ENCODE measurements around the gene AP5B1.

The AP5B1 gene

DNA sequence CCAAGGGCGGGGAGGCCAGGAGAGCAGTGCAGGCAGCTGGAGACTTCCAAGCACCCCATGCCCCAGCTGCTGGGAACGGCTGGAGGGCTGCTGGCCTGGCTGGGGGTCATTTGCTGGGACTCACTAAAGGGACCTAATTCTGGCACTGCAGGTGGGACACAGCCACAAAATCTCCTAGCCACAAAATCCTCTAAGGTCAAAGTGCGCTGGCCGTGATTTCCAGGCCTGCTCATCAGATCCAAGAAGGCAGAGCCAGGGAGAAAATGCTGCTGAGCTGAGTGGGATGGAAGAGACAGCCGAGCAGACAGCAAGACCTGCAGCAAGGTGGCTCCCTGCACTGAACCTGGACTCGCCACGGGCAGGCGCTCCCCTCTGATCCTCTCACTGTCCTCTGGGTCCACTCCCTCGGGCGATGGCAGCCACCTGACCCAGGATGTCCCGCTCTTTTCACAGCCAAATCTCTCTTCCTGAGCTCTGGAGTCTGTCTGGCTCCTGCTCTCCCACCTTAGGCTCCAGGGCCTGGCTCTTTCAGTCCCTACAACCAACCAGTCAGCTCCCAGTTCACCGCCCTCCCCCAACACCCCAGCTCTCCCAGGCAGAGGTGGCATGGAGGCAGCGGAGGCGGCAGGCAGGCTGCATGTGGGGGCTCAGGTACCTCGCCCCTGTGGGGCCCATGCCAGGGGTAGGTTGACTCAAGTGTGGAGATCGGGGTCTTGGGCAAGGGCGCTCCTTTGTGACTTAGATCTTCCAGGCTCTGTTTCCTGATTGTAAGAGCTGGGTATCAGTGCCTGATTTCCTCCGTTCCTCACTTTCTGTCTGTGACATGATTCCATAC lies 20.6 kb upstream of the AP5B1 start:
- no peak overlapping the region for H3K4me3 ChIP-seq (ENCODE audit: low read depth, low read length)
- DNase-seq (ENCODE audit: low read depth) = no peak
- in situ Hi-C loops (cut with HindIII; ENCODE audit: low sequenced_read_pairs) = no loop called here
- TF ChIP-seq, protein P1, sequence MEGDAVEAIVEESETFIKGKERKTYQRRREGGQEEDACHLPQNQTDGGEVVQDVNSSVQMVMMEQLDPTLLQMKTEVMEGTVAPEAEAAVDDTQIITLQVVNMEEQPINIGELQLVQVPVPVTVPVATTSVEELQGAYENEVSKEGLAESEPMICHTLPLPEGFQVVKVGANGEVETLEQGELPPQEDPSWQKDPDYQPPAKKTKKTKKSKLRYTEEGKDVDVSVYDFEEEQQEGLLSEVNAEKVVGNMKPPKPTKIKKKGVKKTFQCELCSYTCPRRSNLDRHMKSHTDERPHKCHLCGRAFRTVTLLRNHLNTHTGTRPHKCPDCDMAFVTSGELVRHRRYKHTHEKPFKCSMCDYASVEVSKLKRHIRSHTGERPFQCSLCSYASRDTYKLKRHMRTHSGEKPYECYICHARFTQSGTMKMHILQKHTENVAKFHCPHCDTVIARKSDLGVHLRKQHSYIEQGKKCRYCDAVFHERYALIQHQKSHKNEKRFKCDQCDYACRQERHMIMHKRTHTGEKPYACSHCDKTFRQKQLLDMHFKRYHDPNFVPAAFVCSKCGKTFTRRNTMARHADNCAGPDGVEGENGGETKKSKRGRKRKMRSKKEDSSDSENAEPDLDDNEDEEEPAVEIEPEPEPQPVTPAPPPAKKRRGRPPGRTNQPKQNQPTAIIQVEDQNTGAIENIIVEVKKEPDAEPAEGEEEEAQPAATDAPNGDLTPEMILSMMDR (IDR thresholded peaks at IDR 0.05; ENCODE audit: low read depth, low read length, missing control alignments) = no peak

DNA sequence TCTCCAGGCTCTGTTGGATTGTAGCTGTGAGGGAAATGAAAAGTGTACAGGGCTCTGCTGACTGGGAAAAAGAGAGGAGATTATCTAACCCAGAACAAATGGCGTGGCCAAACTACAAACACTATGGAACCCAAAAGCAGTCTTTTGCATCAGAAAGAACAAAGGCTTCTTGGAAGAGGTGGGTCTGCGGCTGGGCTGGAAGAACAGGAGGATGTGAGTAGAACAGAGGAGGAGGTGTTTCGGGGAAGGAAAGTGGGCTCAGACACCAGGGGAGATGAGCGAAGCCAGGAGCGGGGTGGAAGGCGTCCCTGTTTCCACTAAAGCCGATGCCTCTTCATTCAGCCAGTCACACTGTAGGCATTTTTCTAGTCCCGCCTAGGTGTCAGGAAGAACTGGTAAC lies 18.1 kb upstream of the AP5B1 start:
- no peak for DNase-seq (ENCODE audit: low read depth)
- TF ChIP-seq, protein P1 (IDR thresholded peaks at IDR 0.05; ENCODE audit: low read depth, low read length, missing control alignments) = no peak
- H3K4me3 ChIP-seq (ENCODE audit: low read depth, low read length) = no peak overlapping the region
- in situ Hi-C loops (cut with HindIII; ENCODE audit: low sequenced_read_pairs) = no loop called here

DNA sequence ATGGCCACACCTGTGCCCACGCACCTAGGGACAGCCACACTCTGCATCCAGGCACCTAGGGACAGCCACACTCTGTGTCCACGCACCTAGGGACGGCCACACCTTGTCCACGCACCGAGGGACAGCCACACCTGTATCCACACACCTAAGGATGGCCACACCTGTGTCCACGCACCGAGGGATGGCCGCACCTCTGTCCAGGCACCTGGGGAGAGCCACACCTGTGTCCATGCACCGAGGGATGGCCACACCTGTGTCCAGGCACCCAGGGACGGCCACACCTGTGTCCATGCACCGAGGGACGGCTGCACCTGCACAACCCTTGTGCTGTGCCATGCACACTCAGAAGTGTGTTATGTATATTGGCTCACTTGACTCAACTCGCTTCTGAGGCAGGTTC lies 16.9 kb upstream of the AP5B1 start:
- DNase-seq (ENCODE audit: low read depth) = no peak
- no peak overlapping the region for H3K4me3 ChIP-seq (ENCODE audit: low read depth, low read length)

DNA sequence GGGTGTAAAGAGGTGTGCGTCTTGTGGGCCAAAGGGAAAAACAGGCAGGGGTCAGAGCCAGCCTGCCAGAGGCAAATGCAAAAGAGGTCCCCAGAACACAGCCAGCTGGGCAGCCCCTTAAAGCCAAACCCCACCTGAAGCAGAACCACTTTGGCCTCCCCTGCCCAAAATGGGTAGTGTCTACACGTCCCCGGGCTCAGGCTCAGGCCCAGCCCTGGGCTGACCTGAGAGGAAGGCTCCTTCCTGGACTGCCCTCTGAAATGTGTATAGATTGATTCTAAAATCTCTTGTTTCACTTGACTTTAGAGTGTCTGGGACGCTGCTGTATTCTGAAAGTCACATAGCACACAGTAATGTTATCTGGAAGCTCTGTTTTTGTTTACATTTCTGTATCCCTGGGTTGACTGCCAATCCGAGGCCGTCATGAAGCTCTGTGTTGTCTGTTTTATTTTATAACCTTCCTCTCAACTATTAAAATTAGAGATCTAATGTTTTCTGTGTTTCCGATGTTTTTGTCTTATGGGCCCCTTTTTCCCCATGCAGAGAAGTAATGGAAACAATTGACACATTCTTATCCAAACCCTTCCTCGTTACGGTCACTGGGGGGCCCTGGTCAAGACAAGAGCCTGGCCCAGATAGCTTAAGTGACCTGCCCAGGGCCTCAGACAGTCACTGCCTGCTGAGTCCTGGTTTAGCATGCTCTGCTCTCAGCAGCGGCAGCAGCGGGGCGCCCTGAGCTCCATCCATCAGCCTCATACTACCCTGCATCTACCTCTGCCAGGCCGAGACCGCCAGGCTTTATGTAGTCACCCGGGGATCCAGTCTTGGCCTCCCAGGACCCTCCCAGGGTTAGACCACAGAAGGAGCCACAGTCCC lies 16.2 kb upstream of the AP5B1 start:
- H3K4me3 ChIP-seq (ENCODE audit: low read depth, low read length) = no peak overlapping the region
- DNase-seq (ENCODE audit: low read depth) = no peak
- in situ Hi-C loops (cut with HindIII; ENCODE audit: low sequenced_read_pairs) = no loop called here
- TF ChIP-seq, protein P1 (IDR thresholded peaks at IDR 0.05; ENCODE audit: low read depth, low read length, missing control alignments) = no peak

More for the DNA sequence above, 16.9 kb upstream of the AP5B1 start:
- in situ Hi-C loops (cut with HindIII; ENCODE audit: low sequenced_read_pairs) = no loop called here
- TF ChIP-seq, protein P1 (IDR thresholded peaks at IDR 0.05; ENCODE audit: low read depth, low read length, missing control alignments) = no peak

DNA sequence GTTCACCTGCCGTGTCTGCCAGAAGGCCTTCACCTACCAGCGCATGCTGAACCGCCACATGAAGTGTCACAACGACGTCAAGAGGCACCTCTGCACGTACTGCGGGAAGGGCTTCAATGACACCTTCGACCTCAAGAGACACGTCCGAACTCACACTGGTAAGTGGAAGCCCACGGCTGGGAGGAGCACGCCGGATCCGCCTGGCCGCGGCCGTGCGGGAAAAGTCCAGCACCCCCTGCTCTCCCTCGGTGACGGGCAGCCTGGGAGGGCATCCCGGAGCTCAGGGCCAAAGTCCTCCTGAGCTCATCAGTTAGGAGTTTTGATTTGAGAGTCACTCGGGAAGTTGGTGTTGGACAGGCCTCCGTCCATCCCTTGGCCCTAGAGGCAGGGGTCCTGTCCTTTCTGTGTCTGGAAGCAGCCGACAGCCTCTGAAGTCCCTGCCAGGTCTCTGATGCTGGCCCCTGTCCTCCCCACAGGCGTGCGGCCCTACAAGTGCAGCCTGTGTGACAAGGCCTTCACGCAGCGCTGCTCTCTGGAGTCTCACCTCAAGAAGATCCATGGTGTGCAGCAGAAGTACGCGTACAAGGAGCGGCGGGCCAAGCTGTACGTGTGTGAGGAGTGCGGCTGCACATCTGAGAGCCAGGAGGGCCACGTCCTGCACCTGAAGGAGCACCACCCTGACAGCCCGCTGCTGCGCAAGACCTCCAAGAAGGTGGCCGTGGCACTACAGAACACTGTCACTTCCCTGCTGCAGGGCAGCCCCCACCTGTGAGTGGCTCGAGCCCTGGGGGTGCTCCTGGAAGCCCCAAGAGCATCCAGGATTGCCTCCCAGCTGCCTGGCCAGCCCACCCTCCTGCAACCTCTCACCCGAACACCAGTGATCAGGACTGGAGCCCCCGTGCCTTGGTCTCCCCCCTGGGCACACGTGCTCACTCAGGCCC lies 14.1 kb upstream of the AP5B1 start:
- H3K4me3 ChIP-seq (ENCODE audit: low read depth, low read length) = no peak overlapping the region
- in situ Hi-C loops (cut with HindIII; ENCODE audit: low sequenced_read_pairs) = no loop called here
- DNase-seq (ENCODE audit: low read depth) = no peak
- TF ChIP-seq, protein P1 (IDR thresholded peaks at IDR 0.05; ENCODE audit: low read depth, low read length, missing control alignments) = no peak

Data from astrocyte of the cerebellum (primary cell).